Kidney (tissue), 14 donors: ENCODE results near the gene MUC2. TPM values are rescaled to one million over a fixed set of nuclear protein-coding genes. Genes with fewer than 3 reads are reported as not detected.
A peak's percentile ranks its signal among the peaks of the same experiment; 100 is the strongest.

Source experiments
- DNase-seq, 5 donors: peaks; one replicate each; pipeline ENCODE4 v3.0.0-alpha.2; 2013 to 2020
- FAIRE-seq: peaks from 2 replicates; lab custom pipeline; 2012; peaks lifted over from hg19 to GRCh38; lab: Jason Lieb, UNC
- H3K27ac ChIP-seq, 2 donors: one replicate each; pipeline ENCODE4 v1.7.0; 2013; ENCODE audit warnings: low read depth in 2 of 2, low read length in 2 of 2, inconsistent platforms in 1 of 2
- H3K27me3 ChIP-seq: one replicate; pipeline ENCODE4 v1.7.1; 2013; ENCODE audit warnings: low read length, inconsistent platforms; ENCODE audit not compliant: control insufficient read depth, insufficient read depth
- H3K36me3 ChIP-seq, 3 donors: one replicate each; pipeline versions ENCODE4 v1.7.0 to v1.7.1; 2013; ENCODE audit warnings: low read length in 3 of 3, control low read depth in 1 of 3, inconsistent platforms in 1 of 3; ENCODE audit not compliant: insufficient read depth in 3 of 3, control insufficient read depth in 2 of 3
- H3K4me1 ChIP-seq, 3 donors: one replicate each; pipeline versions ENCODE4 v1.7.0 to v1.7.1; 2013; ENCODE audit warnings: low read length in 3 of 3, inconsistent platforms in 1 of 3, low read depth in 1 of 3; ENCODE audit not compliant: control insufficient read depth in 2 of 3, insufficient read depth in 2 of 3
- H3K4me3 ChIP-seq, 3 donors: one replicate each; pipeline versions ENCODE4 v1.7.0 to v1.8.1; 2013; ENCODE audit warnings: low read length in 3 of 3, control low read depth in 1 of 3, inconsistent platforms in 1 of 3
- H3K9ac ChIP-seq, 3 donors: one replicate each; pipeline versions ENCODE4 v1.7.0 to v1.7.1; 2013; ENCODE audit warnings: low read length in 3 of 3, control low read depth in 1 of 3, inconsistent platforms in 1 of 3
- H3K9me3 ChIP-seq, 3 donors: one replicate each; pipeline versions ENCODE4 v1.7.0 to v1.7.1; 2013; ENCODE audit warnings: low read length in 3 of 3, control low read depth in 1 of 3, inconsistent platforms in 1 of 3; ENCODE audit not compliant: control insufficient read depth in 2 of 3, insufficient read depth in 1 of 3
- CTCF ChIP-seq: IDR thresholded peaks from 3 replicates; pipeline ENCODE4 v1.5.1; 2012; ENCODE audit warnings: mild to moderate bottlenecking, moderate library complexity, borderline replicate concordance; ENCODE audit not compliant: insufficient read depth; ENCODE audit errors: extremely low read depth
- intact Hi-C: fragments of 100-400 bp; cut with DNase I; formaldehyde crosslinking; loops from one replicate; pipeline ENCODE4 v1.11.1; 2022
- polyA plus RNA-seq: library from polyadenylated mRNA; stranded (reverse); fragments of 350-450 nt; fragmentation: Illumina TruSeq; extraction: RNeasy Lipid Tissue Mini Kit (QIAGEN cat#74804); gene quantifications from one replicate; pipeline ENCODE4 v1.2.3, GENCODE V29; 2014; ENCODE audit warnings: low read depth, low replicate concordance; ENCODE audit not compliant: insufficient read depth
- total RNA-seq: library from RNA; stranded (reverse); fragmentation: NEBNext Ultra II Directional; extraction: Animal tissue kit (Norgen Biotek cat#: 25700); gene quantifications from one replicate; pipeline ENCODE4 v1.2.1, GENCODE V29; 2021
- donor health status: control.
- donor health status: control.
- donor health status: control.
- donor health status: control.
- donor health status: control.
- donor health status: DM: yes; HTN: yes; CAD: no.
- donor health status: Normal renal cell carcinoma (clear cell type).

Gene MUC2
- total and polyA plus RNA-seq, 2 donors from 2014 or later = not detected

GRCh38 chr11:1035577-1036283 lies 38.9 kb upstream of the MUC2 start:
- no peak for FAIRE-seq
- no peak overlapping the region for H3K27ac ChIP-seq
- intact Hi-C loops = no loop called here

DNA sequence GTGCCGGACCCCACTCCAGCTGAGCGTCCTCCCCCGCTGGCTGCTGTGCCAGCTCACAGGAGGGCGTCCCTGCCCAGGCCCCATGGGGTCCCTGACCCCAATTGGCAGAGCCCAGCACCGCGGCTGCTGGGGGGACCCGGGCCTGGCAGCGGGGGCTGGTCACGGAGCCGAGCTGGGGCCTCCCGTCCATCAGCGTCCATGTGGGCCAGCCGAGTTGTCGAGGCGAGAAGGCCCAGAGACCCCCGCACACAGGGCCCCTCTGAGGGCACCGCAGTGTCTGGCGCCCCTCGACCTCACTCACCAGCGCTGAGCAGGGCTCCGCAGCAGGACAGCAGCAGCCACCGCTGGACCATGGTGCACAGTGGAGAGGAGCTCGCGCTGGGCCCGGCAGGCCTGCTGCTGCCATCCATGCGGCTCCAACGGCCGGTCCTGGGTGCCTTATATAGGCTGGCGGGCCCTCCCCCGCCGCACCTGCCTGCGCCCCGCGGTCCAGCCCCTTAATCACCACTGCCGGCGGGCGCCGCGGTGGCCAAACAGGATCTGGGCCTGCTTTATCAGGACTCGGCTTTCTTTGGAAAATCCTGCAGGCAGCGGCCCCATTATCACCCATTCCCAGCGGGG lies 38.3 kb upstream of the MUC2 start, which contains the start of gene MUC6:
Gene MUC6, minus strand, starts transcription at position 416 of the 621 bp plus-strand sequence. Its CDS starts 63 bp downstream, at position 353.
- H3K4me3 ChIP-seq = no peak within 1 kb of the TSS
- DNase-seq = peak in 3 of 5 donors; percentile 56 to 64 (median 57)

More at GRCh38 chr11:1035577-1036283, 38.9 kb upstream of the MUC2 start:
- no peak overlapping the region for H3K4me3 ChIP-seq
- no peak for DNase-seq
- H3K36me3 ChIP-seq = peaks cover 0 to 4% (median 0%) of the 10 kb centered on the region in 3 donors
- no peaks in the 10 kb centered on the region for H3K27me3 ChIP-seq
- no peak for TF ChIP-seq CTCF
- H3K9ac ChIP-seq = no peak overlapping the region
- H3K9me3 ChIP-seq = no peaks in the 10 kb centered on the region
- no peaks in the 10 kb centered on the region for H3K4me1 ChIP-seq

GRCh38 chr11:1036931-1037330 lies 37.7 kb upstream of the MUC2 start:
- Histone ChIP-seq H3K27ac (no peak overlapping the region), H3K27me3 (no peaks in the 10 kb centered on the region), H3K4me1 (no peaks in the 10 kb centered on the region), H3K4me3 (no peak overlapping the region), H3K9ac (no peak overlapping the region), H3K36me3 (peaks cover 0 to 4% (median 0%) of the 10 kb centered on the region in 3 donors), H3K9me3 (no peaks in the 10 kb centered on the region)
- intact Hi-C loops = no loop called here
- FAIRE-seq (no peak), DNase-seq (no peak)
- TF ChIP-seq CTCF = no peak

More for the DNA sequence above, 38.3 kb upstream of the MUC2 start, which contains the start of gene MUC6:
- no peak for FAIRE-seq
- intact Hi-C loops = no loop called here
- Histone ChIP-seq H3K36me3 (peaks cover 0 to 4% (median 0%) of the 10 kb centered on the region in 3 donors), H3K27me3 (no peaks in the 10 kb centered on the region), H3K4me1 (no peaks in the 10 kb centered on the region), H3K27ac (no peak within 1 kb of the TSS), H3K9me3 (no peaks in the 10 kb centered on the region), H3K9ac (no peak within 1 kb of the TSS)
- no peak for TF ChIP-seq CTCF
